Nucleus accumbens (tissue), 56 donors: ENCODE results near the gene USP17L29.
"Not testable (repeated sequence)": the region's sequence is repeated elsewhere in the genome, so short reads cannot be mapped to it uniquely, and the experiment has no call there.

Experiments used
- DNase-seq, 56 donors: peaks; one replicate each; lab custom pipeline; 2025; lab: John Stamatoyannopoulos, UW

Gene USP17L29, protein sequence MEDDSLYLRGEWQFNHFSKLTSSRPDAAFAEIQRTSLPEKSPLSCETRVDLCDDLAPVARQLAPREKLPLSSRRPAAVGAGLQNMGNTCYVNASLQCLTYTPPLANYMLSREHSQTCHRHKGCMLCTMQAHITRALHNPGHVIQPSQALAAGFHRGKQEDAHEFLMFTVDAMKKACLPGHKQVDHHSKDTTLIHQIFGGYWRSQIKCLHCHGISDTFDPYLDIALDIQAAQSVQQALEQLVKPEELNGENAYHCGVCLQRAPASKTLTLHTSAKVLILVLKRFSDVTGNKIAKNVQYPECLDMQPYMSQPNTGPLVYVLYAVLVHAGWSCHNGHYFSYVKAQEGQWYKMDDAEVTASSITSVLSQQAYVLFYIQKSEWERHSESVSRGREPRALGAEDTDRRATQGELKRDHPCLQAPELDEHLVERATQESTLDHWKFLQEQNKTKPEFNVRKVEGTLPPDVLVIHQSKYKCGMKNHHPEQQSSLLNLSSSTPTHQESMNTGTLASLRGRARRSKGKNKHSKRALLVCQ

DNA sequence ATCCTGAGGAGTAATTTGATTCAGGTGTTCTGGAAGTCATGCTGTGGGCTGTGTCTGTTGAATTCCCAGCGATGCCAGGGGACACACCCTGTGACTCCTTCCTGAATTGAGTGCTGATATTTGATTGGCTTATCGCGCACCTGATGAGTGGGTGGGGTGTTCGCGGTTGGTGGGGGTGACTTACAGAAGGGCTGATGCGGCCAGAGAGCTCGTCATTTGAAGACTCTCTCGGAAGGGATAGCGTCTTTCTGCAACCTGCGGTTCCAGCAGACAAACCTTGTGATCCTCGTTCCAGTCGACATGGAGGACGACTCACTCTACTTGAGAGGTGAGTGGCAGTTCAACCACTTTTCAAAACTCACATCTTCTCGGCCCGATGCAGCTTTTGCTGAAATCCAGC lies at the start of gene USP17L29:
USP17L29 (plus strand) TSS at position 301 of the 400 bp plus-strand sequence; CDS start at position 301, 0 bp downstream.
- DNase-seq = not testable (repeated sequence)

DNA sequence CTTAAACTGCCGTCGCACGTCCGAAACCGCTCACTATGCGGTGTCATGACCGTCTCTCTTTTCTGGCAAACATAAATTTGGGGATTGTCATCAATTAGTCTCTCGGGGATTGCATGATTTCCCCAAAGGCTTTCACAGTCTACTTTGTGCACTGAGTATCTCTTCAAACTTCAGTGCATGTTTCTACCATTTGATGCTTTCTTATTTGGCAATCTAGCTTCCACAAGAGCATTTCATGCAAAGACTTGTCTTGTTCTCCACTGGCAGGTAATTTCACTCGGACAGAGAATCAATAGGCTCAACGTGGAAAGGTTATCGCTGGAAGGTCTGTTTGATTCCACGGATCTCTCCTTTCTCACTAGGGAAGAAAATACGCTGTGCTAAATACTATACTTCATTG lies 29.2 kb upstream of the USP17L29 start:
- not testable (repeated sequence) for DNase-seq

DNA sequence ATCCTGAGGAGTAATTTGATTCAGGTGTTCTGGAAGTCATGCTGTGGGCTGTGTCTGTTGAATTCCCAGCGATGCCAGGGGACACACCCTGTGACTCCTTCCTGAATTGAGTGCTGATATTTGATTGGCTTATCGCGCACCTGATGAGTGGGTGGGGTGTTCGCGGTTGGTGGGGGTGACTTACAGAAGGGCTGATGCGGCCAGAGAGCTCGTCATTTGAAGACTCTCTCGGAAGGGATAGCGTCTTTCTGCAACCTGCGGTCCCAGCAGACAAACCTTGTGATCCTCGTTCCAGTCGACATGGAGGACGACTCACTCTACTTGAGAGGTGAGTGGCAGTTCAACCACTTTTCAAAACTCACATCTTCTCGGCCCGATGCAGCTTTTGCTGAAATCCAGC lies 28.6 kb upstream of the USP17L29 start, which contains the start of gene USP17L24:
USP17L24 (plus strand) TSS at position 301 of the 400 bp plus-strand sequence; CDS start at position 301, 0 bp downstream.
- not testable (repeated sequence) for DNase-seq

DNA sequence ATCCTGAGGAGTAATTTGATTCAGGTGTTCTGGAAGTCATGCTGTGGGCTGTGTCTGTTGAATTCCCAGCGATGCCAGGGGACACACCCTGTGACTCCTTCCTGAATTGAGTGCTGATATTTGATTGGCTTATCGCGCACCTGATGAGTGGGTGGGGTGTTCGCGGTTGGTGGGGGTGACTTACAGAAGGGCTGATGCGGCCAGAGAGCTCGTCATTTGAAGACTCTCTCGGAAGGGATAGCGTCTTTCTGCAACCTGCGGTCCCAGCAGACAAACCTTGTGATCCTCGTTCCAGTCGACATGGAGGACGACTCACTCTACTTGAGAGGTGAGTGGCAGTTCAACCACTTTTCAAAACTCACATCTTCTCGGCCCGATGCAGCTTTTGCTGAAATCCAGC lies 23.8 kb upstream of the USP17L29 start, which contains the start of gene USP17L25:
USP17L25 (plus strand) TSS at position 301 of the 400 bp plus-strand sequence; CDS start at position 301, 0 bp downstream.
- not testable (repeated sequence) for DNase-seq

DNA sequence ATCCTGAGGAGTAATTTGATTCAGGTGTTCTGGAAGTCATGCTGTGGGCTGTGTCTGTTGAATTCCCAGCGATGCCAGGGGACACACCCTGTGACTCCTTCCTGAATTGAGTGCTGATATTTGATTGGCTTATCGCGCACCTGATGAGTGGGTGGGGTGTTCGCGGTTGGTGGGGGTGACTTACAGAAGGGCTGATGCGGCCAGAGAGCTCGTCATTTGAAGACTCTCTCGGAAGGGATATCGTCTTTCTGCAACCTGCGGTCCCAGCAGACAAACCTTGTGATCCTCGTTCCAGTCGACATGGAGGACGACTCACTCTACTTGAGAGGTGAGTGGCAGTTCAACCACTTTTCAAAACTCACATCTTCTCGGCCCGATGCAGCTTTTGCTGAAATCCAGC lies 19.1 kb upstream of the USP17L29 start, which contains the start of gene USP17L26:
USP17L26 (plus strand) TSS at position 301 of the 400 bp plus-strand sequence; CDS start at position 301, 0 bp downstream.
- DNase-seq = not testable (repeated sequence)

DNA sequence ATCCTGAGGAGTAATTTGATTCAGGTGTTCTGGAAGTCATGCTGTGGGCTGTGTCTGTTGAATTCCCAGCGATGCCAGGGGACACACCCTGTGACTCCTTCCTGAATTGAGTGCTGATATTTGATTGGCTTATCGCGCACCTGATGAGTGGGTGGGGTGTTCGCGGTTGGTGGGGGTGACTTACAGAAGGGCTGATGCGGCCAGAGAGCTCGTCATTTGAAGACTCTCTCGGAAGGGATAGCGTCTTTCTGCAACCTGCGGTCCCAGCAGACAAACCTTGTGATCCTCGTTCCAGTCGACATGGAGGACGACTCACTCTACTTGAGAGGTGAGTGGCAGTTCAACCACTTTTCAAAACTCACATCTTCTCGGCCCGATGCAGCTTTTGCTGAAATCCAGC lies 14.3 kb upstream of the USP17L29 start, which contains the start of gene USP17L5:
USP17L5 (plus strand) TSS at position 301 of the 400 bp plus-strand sequence; CDS start at position 301, 0 bp downstream.
- DNase-seq = not testable (repeated sequence)

DNA sequence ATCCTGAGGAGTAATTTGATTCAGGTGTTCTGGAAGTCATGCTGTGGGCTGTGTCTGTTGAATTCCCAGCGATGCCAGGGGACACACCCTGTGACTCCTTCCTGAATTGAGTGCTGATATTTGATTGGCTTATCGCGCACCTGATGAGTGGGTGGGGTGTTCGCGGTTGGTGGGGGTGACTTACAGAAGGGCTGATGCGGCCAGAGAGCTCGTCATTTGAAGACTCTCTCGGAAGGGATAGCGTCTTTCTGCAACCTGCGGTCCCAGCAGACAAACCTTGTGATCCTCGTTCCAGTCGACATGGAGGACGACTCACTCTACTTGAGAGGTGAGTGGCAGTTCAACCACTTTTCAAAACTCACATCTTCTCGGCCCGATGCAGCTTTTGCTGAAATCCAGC lies 9.6 kb upstream of the USP17L29 start, which contains the start of gene USP17L27:
USP17L27 (plus strand) TSS at position 301 of the 400 bp plus-strand sequence; CDS start at position 301, 0 bp downstream.
- DNase-seq = not testable (repeated sequence)

DNA sequence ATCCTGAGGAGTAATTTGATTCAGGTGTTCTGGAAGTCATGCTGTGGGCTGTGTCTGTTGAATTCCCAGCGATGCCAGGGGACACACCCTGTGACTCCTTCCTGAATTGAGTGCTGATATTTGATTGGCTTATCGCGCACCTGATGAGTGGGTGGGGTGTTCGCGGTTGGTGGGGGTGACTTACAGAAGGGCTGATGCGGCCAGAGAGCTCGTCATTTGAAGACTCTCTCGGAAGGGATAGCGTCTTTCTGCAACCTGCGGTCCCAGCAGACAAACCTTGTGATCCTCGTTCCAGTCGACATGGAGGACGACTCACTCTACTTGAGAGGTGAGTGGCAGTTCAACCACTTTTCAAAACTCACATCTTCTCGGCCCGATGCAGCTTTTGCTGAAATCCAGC lies 4.8 kb upstream of the USP17L29 start, which contains the start of gene USP17L28:
USP17L28 (plus strand) TSS at position 301 of the 400 bp plus-strand sequence; CDS start at position 301, 0 bp downstream.
- not testable (repeated sequence) for DNase-seq

DNA sequence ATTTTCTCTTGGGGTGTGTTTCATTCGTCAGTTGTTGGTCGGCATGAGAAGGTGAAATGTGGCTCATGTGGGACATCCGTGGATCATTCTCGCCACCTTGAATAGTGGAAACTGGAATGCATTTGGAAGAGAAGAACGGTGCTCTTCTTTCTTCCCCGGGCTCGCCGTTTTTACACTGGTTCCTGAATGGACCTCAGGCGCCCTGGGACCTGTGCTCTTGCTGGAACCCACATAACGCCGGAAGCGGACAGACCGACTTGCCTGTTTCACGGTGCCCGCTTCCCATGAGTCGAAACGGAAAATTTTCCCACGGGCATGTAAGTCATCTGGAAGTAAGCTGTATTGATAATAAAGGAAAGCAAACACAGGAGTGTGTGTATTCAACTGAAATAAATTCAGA lies 2.6 kb upstream of the USP17L29 start:
- DNase-seq = not testable (repeated sequence)

DNA sequence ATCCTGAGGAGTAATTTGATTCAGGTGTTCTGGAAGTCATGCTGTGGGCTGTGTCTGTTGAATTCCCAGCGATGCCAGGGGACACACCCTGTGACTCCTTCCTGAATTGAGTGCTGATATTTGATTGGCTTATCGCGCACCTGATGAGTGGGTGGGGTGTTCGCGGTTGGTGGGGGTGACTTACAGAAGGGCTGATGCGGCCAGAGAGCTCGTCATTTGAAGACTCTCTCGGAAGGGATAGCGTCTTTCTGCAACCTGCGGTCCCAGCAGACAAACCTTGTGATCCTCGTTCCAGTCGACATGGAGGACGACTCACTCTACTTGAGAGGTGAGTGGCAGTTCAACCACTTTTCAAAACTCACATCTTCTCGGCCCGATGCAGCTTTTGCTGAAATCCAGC lies 9.4 kb downstream of the USP17L29 start, which contains the start of gene USP17L30:
USP17L30 (plus strand) TSS at position 301 of the 400 bp plus-strand sequence; CDS start at position 301, 0 bp downstream.
- not testable (repeated sequence) for DNase-seq

DNA sequence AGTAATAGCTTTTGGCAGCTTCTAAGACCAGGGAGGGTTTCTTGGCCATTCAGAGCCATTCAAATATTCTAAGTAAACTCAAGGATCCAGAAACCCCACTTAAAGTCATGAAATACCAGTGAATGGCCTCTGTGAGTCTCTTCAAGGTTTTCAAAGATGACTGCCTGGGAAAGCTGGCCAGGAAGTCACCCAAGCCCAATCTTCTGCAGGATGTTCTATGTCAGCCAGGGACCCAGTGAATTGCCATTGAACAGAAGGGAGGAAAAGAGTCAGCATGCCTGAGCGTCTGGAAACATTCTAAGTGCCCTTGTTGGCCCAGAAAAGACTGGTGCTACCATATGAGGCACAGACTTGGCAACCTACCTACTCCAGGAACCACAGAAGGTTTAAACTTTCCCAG lies 26.4 kb downstream of the USP17L29 start:
- DNase-seq = not testable (repeated sequence)

DNA sequence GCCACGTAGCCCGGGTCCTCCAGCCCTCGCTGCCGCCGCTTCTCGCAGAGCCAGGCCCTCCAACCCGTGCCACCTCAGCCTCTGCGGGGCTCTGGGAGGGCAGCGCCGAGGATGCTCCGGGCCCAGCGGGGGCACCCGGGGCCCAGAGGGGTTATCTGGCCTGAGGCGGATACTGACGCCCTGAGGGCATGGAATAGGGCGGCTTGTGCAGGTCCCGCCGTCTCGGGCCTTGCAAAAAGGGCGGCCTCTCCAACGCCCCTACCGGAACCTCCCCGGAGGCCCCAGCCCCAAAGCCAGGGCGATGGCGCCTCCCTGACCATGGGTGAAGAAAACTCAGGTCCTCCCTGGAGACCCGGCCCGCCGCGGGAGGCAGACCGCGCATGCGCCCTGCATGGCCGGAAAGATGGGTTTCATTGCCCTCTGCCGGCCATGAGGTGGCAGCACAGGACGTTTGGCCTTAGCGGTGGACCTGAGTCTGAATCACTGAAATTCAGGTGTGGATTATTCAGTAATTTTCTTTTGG lies 27.6 kb downstream of the USP17L29 start:
- DNase-seq = peak in 10 of 56 donors; percentile 2 to 39 (median 7)

DNA sequence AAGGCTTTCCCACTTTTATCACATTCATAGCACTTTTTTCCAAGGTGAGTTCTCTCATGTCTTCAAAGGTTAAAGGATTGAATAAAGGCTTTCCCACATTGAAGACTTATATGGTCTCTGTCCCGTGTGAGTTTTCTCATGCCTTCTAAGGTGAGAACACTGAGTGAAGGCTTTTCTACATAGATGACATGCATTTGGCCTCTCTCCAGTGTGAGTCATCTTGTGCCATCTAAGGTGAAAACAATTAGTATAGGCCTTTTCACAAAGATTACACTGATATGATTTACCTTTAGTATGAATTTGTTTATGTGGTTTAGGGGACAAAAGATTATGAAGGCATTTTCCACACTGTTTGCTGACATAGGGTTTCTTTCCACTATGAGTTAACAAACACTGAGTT lies 30.7 kb downstream of the USP17L29 start:
- DNase-seq = no peak

DNA sequence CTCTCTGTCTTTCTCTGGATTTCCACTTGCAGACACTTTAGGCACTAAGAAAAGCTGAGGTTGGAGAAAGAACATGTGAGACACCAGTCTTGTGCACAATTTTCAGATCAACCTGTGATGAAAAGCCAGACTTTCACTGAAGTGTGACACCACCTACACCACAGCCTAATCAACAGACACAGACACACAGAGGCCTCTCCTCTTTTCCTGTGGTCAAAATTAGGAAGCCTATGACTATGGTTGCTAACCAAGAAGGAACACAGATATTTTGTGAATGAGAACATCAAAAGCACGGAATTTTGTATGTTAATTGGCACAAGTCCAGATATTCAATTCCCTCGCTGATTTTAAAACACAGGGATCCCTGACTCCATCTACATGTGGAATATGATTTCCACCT lies 35.6 kb downstream of the USP17L29 start:
- not testable (repeated sequence) for DNase-seq
